DND-41 (cell line): Measurements from ENCODE around the gene AFF4.

Experiments
- EZH2 ChIP-seq: IDR thresholded peaks from 3 replicates; pipeline ENCODE4 v1.6.1; 2012; ENCODE audit warnings: borderline replicate concordance, low read depth, mild to moderate bottlenecking, moderate library complexity, low read length, inconsistent platforms; ENCODE audit not compliant: severe bottlenecking
- TF ChIP-seq, protein P1 (sequence below): IDR thresholded peaks from 2 replicates; pipeline ENCODE4 v1.5.1; 2012; ENCODE audit warnings: borderline replicate concordance, low read length, moderate library complexity, mild to moderate bottlenecking; ENCODE audit not compliant: poor library complexity, severe bottlenecking; ENCODE audit errors: extremely low read depth

GRCh38 chr5:132856011-132856410 is 107.4 kb downstream of the AFF4 start:
- TF ChIP-seq, protein P1, sequence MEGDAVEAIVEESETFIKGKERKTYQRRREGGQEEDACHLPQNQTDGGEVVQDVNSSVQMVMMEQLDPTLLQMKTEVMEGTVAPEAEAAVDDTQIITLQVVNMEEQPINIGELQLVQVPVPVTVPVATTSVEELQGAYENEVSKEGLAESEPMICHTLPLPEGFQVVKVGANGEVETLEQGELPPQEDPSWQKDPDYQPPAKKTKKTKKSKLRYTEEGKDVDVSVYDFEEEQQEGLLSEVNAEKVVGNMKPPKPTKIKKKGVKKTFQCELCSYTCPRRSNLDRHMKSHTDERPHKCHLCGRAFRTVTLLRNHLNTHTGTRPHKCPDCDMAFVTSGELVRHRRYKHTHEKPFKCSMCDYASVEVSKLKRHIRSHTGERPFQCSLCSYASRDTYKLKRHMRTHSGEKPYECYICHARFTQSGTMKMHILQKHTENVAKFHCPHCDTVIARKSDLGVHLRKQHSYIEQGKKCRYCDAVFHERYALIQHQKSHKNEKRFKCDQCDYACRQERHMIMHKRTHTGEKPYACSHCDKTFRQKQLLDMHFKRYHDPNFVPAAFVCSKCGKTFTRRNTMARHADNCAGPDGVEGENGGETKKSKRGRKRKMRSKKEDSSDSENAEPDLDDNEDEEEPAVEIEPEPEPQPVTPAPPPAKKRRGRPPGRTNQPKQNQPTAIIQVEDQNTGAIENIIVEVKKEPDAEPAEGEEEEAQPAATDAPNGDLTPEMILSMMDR: no peak
- no peak for TF ChIP-seq EZH2
